Panc1 (cell line): ENCODE results near the gene SFTA2. TPM values are rescaled to one million over a fixed set of nuclear protein-coding genes. Genes with fewer than 3 reads are reported as not detected.

ENCODE experiments used
- ATAC-seq: fragments of 200-7000 bp; cut with Tn5 transposase; 2 replicates; pipeline ENCODE4 v1.9.1; 2020; ENCODE audit warnings: mild to moderate bottlenecking, moderate library complexity
- BruUV-seq: library from RNA; stranded (reverse); fragments of 400-500 nt; replicated peaks from 2 replicates; lab custom pipeline; 2021; lab: Mats Ljungman, UMichigan
- CTCF ChIA-PET: fragments of 300-600 bp; sonication (Branson Sonifier 250); formaldehyde crosslinking; loops from one replicate; lab custom pipeline; 2022; ENCODE audit warnings: antibody characterized with exemption; lab: Charles Lee
- POLR2A ChIA-PET: fragments of 300-600 bp; sonication (Branson Sonifier 250); formaldehyde crosslinking; loops from one replicate; lab custom pipeline; 2022; ENCODE audit warnings: antibody characterized with exemption; lab: Charles Lee
- DNase-seq: peaks from one replicate; pipeline ENCODE4 v3.0.0-alpha.2; 2010; ENCODE audit warnings: low read depth, low spot score
- H3K27ac ChIP-seq: 2 replicates; pipeline ENCODE4 v1.5.1; 2011; ENCODE audit warnings: mild to moderate bottlenecking, low read length, inconsistent platforms
- H3K27me3 ChIP-seq: fragments of 200-500 bp; sonication (Bioruptor generic); 2 replicates; pipeline ENCODE4 v1.6.0; 2014; ENCODE audit warnings: low read length, inconsistent platforms; ENCODE audit not compliant: control insufficient read depth, insufficient read depth
- H3K36me3 ChIP-seq: fragments of 200-500 bp; sonication (Bioruptor generic); 2 replicates; pipeline ENCODE4 v1.5.1; 2014; ENCODE audit warnings: inconsistent platforms, mild to moderate bottlenecking, low read length, moderate library complexity; ENCODE audit not compliant: control insufficient read depth, insufficient read depth
- H3K4me1 ChIP-seq: 2 replicates; pipeline ENCODE4 v1.5.1; 2011; ENCODE audit warnings: inconsistent platforms, mild to moderate bottlenecking, low read length, moderate library complexity; ENCODE audit not compliant: control insufficient read depth, insufficient read depth
- H3K4me3 ChIP-seq, 2 experiments: 2 replicates each; pipeline ENCODE4 v1.5.1; 2011 to 2012; ENCODE audit warnings: low read depth in 2 of 2, low read length in 2 of 2, mild to moderate bottlenecking in 2 of 2, inconsistent platforms in 1 of 2, moderate library complexity in 1 of 2
- H3K9me3 ChIP-seq: fragments of 200-500 bp; sonication (Bioruptor generic); 2 replicates; pipeline ENCODE4 v1.5.1; 2014; ENCODE audit warnings: low read depth, mild to moderate bottlenecking, inconsistent platforms, low read length, moderate library complexity; ENCODE audit not compliant: control insufficient read depth, insufficient read depth
- CTCF ChIP-seq: fragments of 450-650 bp; IDR thresholded peaks from 2 replicates; pipeline ENCODE4 v1.5.1; 2017; ENCODE audit warnings: mild to moderate bottlenecking
- POLR2AphosphoS5 ChIP-seq: IDR thresholded peaks from 2 replicates; pipeline ENCODE4 v1.6.1; 2012; ENCODE audit warnings: mild to moderate bottlenecking, low read depth, low read length, moderate library complexity
- REST ChIP-seq, 2 experiments: IDR thresholded peaks; 2 replicates each; pipeline ENCODE4 v1.6.1; 2011 to 2012; ENCODE audit warnings: low read depth in 2 of 2, control low read depth in 1 of 2, low read length in 1 of 2, mild to moderate bottlenecking in 1 of 2, moderate library complexity in 1 of 2; ENCODE audit not compliant: insufficient read depth in 1 of 2
- SIN3A ChIP-seq: IDR thresholded peaks from 2 replicates; pipeline ENCODE4 v1.6.1; 2012; ENCODE audit warnings: low read depth, mild to moderate bottlenecking, low read length, moderate library complexity, borderline replicate concordance; ENCODE audit not compliant: insufficient read depth
- TCF7L2 ChIP-seq: IDR thresholded peaks from 2 replicates; pipeline ENCODE4 v1.6.1; 2011; ENCODE audit warnings: mild to moderate bottlenecking, low read depth, low read length, inconsistent platforms
- in situ Hi-C: cut with HindIII; loops from 2 replicates; pipeline ENCODE4 v1.10.0; 2016; ENCODE audit warnings: low sequenced_read_pairs, low pct_unique_long_range_greater_than_20kb
- intact Hi-C: fragments of 100-400 bp; cut with micrococcal nuclease; formaldehyde crosslinking; loops from one replicate; pipeline ENCODE4 v1.10.0; 2022; ENCODE audit not compliant: unreplicated experiment
- total RNA-seq: library from RNA; stranded (reverse); gene quantifications from one replicate; pipeline ENCODE4 v1.2.1, GENCODE V29; 2021; ENCODE audit not compliant: unreplicated experiment

SFTA2 gene
- total RNA-seq, 1 experiment from 2014 or later: not detected

- TF ChIP-seq REST (IDR thresholded peaks at IDR 0.05; ENCODE audit: insufficient read depth in 1 of 2, low read depth in 2 of 2, low read length in 1 of 2) (no peak), TCF7L2 (no peak), SIN3A (no peak), CTCF (no peak), POLR2AphosphoS5 (no peak)
- BruUV-seq: no TSS peak
- H3K4me1 ChIP-seq: peaks cover 25% of the 10 kb centered on the region
- H3K36me3 ChIP-seq: no peaks in the 10 kb centered on the region
- in situ Hi-C loops (no loop called here), intact Hi-C loops (no loop called here)
- DNase-seq (no peak), ATAC-seq (no peak)
- H3K4me3 ChIP-seq: no peak overlapping the region
- ChIA-PET CTCF (interaction anchor here (0.5 kb wide), 1 partner anchor 387 kb away, joined by 3 read pairs; no protein-coding TSS in a partner anchor), POLR2A (no interaction called here)
- no peaks in the 10 kb centered on the region for H3K27me3 ChIP-seq
- no peaks in the 10 kb centered on the region for H3K9me3 ChIP-seq
- H3K27ac ChIP-seq: no peak overlapping the region
Measured at GRCh38 chr6:30888816-30889495, 43.0 kb downstream of the SFTA2 start.

GRCh38 chr6:30887901-30888815 is 43.8 kb downstream of the SFTA2 start:
- in situ Hi-C loops (no loop called here), intact Hi-C loops (no loop called here)
- Histone ChIP-seq H3K27ac (no peak overlapping the region), H3K4me1 (peaks cover 32% of the 10 kb centered on the region), H3K9me3 (no peaks in the 10 kb centered on the region), H3K27me3 (no peaks in the 10 kb centered on the region), H3K36me3 (no peaks in the 10 kb centered on the region), H3K4me3 (no peak overlapping the region)
- TF ChIP-seq SIN3A (no peak), REST (IDR thresholded peaks at IDR 0.05; ENCODE audit: insufficient read depth in 1 of 2, low read depth in 2 of 2, low read length in 1 of 2) (no peak), POLR2AphosphoS5 (no peak), TCF7L2 (no peak), CTCF (no peak)
- CTCF ChIA-PET: no interaction called here
- ATAC-seq: no peak
- BruUV-seq: TSS peak; percentile 36
- POLR2A ChIA-PET: no interaction called here
- DNase-seq: no peak
